Activated T-cell treated with anti-CD3 and anti-CD28 coated beads for 24 hours (primary cell): ENCODE data around the gene FBXO44.

Source experiments
- DNase-seq: peaks from one replicate; pipeline ENCODE4 v3.0.0-alpha.2; 2020; ENCODE audit warnings: low read depth

The FBXO44 gene

GRCh38 chr1:11708554-11709350 is 54.1 kb downstream of the FBXO44 start:
- DNase-seq, result no peak

- DNase-seq, result no peak
Measured at GRCh38 chr1:11711490-11711889, 56.8 kb downstream of the FBXO44 start.

GRCh38 chr1:11712285-11712684 is 57.6 kb downstream of the FBXO44 start:
- no peak for DNase-seq
